ENCODE measurements around the gene NFATC2.

DNA sequence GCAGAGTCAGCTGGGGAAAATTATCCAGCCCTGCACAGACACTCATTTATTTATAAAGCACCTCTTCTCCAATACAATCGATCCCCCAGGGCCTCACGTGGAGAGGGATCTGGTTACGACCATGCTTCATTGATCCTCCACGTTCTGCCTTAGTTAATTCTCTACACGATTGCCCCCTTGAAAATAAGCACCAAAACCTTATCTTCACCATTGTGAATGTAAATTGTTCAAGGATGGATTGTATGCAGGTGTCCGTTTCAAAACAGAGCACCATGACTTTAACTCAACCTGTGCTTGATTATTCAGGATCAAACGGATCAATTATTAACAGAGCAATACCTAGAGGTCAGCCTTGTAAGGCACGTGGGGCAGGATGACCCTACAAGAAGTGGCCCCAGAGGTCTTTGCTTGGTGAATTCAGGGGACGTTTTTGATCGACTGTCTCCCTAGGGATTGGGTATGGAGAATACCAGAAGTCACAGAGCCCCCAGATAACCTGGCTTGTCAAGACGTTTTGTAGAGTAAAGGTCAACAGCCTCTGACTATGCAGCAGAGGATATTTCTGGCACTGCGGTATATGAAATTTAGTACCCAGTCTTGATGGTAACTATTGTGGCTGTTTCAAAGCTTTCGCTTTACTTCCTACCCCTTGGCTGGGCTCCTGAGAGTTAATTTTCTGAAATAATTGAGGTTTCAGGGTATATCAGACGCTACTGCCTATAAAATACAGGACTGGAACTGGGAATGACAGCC, 112.1 kb downstream of the NFATC2 start:
- TF ChIP-seq CTCF (conservative IDR thresholded peaks at IDR 0.05; ENCODE audit: low read depth, low read length) (no peak), NFE2L2 (IDR thresholded peaks at IDR 0.05; ENCODE audit: low read depth, low read length) (no peak), POLR2A (IDR thresholded peaks at IDR 0.05; ENCODE audit: low read depth, low read length) (no peak)

All from IMR-90 (cell line).